Muscle layer of colon (tissue), 2 donors: ENCODE measurements around the gene ACBD3.
A peak's percentile ranks its signal among the peaks of the same experiment; 100 is the strongest.

Experiments used
- H3K27ac ChIP-seq: one replicate; pipeline ENCODE4 v1.7.0; 2013; ENCODE audit warnings: low read depth, mild to moderate bottlenecking, low read length, moderate library complexity
- H3K27me3 ChIP-seq, 2 donors: one replicate each; pipeline ENCODE4 v1.7.0; 2013; ENCODE audit warnings: low read length in 2 of 2, mild to moderate bottlenecking in 2 of 2; ENCODE audit not compliant: insufficient read depth in 2 of 2, control insufficient read depth in 1 of 2
- H3K36me3 ChIP-seq: one replicate; pipeline ENCODE4 v1.7.0; 2013; ENCODE audit warnings: mild to moderate bottlenecking, low read length; ENCODE audit not compliant: insufficient read depth
- H3K4me1 ChIP-seq: one replicate; pipeline ENCODE4 v1.7.0; 2013; ENCODE audit warnings: mild to moderate bottlenecking, low read length; ENCODE audit not compliant: insufficient read depth
- H3K4me3 ChIP-seq, 2 donors: one replicate each; pipeline ENCODE4 v1.7.0; 2013; ENCODE audit warnings: low read length in 2 of 2, low read depth in 1 of 2, mild to moderate bottlenecking in 1 of 2, moderate library complexity in 1 of 2
- H3K9ac ChIP-seq: one replicate; pipeline ENCODE4 v1.7.0; 2013; ENCODE audit warnings: low read length
- H3K9me3 ChIP-seq: one replicate; pipeline ENCODE4 v1.7.0; 2013; ENCODE audit warnings: mild to moderate bottlenecking, low read length
- donor health status: abdominal sarcoma.
- donor health status: Adenocarcinoma of cecum.

Gene ACBD3

GRCh38 chr1:226186124-226187018 lies at the start of gene ACBD3:
Gene ACBD3, minus strand, starts transcription at chr1:226186741. Its CDS starts 66 bp downstream, at chr1:226186675.
- H3K27ac ChIP-seq: peak within 1 kb of the TSS; percentile 96
- H3K9me3 ChIP-seq: no peaks in the 10 kb centered on the region
- H3K36me3 ChIP-seq: no peaks in the 10 kb centered on the region
- H3K4me3 ChIP-seq: peak within 1 kb of the TSS; percentile 87 to 89
- H3K27me3 ChIP-seq: no peaks in the 10 kb centered on the region
- peaks cover 30% of the 10 kb centered on the region for H3K4me1 ChIP-seq
- peak within 1 kb of the TSS; percentile 91 for H3K9ac ChIP-seq

GRCh38 chr1:226233806-226234205 lies 47.3 kb upstream of the ACBD3 start:
- Histone ChIP-seq H3K27me3 (no peaks in the 10 kb centered on the region), H3K36me3 (no peaks in the 10 kb centered on the region), H3K27ac (no peak overlapping the region)

DNA sequence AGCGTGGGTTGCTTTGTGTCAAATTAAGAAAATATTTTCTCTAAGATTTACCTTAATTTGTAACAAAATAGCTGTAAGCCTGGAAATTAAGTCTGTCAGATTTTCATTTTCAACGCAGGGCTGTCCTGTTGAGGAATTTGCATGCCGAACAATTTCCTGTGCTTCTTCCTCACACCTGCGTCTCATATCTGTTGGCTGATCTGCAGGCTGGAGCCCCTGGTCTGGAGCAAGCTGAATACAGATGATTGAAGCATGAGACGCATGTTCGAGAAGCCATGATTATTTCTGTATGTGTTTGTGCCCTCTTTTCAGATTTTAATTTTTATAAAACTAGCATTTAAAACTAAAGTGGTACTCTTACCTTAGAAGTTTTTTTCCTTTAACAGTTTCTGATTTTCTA lies 46.8 kb upstream of the ACBD3 start:
- H3K4me1 ChIP-seq: no peaks in the 10 kb centered on the region
- H3K9me3 ChIP-seq: no peaks in the 10 kb centered on the region
- no peaks in the 10 kb centered on the region for H3K36me3 ChIP-seq

More at GRCh38 chr1:226233806-226234205, 47.3 kb upstream of the ACBD3 start:
- Histone ChIP-seq H3K9ac (no peak overlapping the region), H3K4me3 (no peak overlapping the region), H3K9me3 (no peaks in the 10 kb centered on the region), H3K4me1 (no peaks in the 10 kb centered on the region)

DNA sequence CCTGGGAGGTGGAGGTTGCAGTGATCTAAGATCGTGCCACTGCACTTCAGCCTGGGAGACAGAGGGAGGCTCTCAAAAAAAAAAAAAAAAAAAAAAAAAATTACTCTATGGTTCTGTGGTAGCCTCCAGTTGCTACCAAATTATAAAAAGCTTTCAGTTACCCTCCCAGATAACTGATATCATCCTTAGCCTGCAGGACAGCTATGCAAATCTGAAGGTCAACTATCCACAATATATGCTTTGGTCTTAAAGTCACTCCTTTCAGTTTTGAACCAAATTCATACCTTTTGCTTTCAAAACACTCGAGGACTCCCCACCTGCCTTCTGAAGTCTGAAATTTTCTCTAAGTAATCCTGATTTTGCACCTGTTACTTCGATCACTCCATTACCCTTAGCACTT lies 40.1 kb upstream of the ACBD3 start:
- Histone ChIP-seq H3K27ac (no peak overlapping the region), H3K27me3 (peaks cover 15 to 18% of the 10 kb centered on the region in 2 donors), H3K9me3 (no peaks in the 10 kb centered on the region), H3K4me3 (no peak overlapping the region), H3K4me1 (no peaks in the 10 kb centered on the region), H3K36me3 (no peaks in the 10 kb centered on the region), H3K9ac (no peak overlapping the region)

More for the DNA sequence above, 46.8 kb upstream of the ACBD3 start:
- Histone ChIP-seq H3K27me3 (no peaks in the 10 kb centered on the region), H3K9ac (no peak overlapping the region), H3K4me3 (no peak overlapping the region), H3K27ac (no peak overlapping the region)

- H3K27me3 ChIP-seq: peaks cover 15 to 18% of the 10 kb centered on the region in 2 donors
- no peaks in the 10 kb centered on the region for H3K9me3 ChIP-seq
- H3K9ac ChIP-seq: no peak overlapping the region
- H3K4me3 ChIP-seq: peak overlapping the region in 1 of 2 donors; percentile 38
- no peaks in the 10 kb centered on the region for H3K36me3 ChIP-seq
- H3K4me1 ChIP-seq: no peaks in the 10 kb centered on the region
- no peak overlapping the region for H3K27ac ChIP-seq
Measured at GRCh38 chr1:226223786-226224244, 37.3 kb upstream of the ACBD3 start.

- no peak within 1 kb of the TSS for H3K27ac ChIP-seq
- H3K36me3 ChIP-seq: no peaks in the 10 kb centered on the region
- H3K27me3 ChIP-seq: peaks cover 15 to 18% of the 10 kb centered on the region in 2 donors
- H3K9ac ChIP-seq: no peak within 1 kb of the TSS
- no peaks in the 10 kb centered on the region for H3K9me3 ChIP-seq
- H3K4me3 ChIP-seq: peak within 1 kb of the TSS in 1 of 2 donors; percentile 38
- no peaks in the 10 kb centered on the region for H3K4me1 ChIP-seq
Measured at GRCh38 chr1:226223157-226223785, 36.7 kb upstream of the ACBD3 start, which contains the start of gene MIXL1. Gene MIXL1, plus strand, starts transcription at chr1:226223664. Its CDS starts 18 bp downstream, at chr1:226223682.

DNA sequence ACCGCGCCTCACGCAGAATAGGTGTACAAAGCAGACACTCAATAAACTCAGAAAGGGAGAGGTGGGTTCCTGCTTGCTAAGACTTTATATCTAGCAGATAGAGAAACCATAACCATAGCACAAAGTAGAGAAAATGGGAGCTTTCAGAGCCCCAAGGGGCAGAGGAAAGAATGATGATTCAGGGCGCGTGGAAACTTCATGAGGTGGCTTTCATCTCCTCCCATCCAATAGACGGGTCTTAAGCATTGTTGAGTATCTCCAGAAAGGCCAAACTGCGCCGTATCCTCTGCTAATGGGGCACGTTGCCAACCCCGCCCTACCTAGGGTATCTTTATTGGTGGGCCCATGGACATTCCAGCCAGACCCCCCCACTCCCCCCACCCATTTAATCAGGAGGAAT lies 36.1 kb upstream of the ACBD3 start:
- Histone ChIP-seq H3K9me3 (no peaks in the 10 kb centered on the region), H3K4me3 (no peak overlapping the region), H3K27ac (no peak overlapping the region), H3K9ac (no peak overlapping the region), H3K36me3 (no peaks in the 10 kb centered on the region), H3K27me3 (peaks cover 15 to 18% of the 10 kb centered on the region in 2 donors), H3K4me1 (no peaks in the 10 kb centered on the region)

DNA sequence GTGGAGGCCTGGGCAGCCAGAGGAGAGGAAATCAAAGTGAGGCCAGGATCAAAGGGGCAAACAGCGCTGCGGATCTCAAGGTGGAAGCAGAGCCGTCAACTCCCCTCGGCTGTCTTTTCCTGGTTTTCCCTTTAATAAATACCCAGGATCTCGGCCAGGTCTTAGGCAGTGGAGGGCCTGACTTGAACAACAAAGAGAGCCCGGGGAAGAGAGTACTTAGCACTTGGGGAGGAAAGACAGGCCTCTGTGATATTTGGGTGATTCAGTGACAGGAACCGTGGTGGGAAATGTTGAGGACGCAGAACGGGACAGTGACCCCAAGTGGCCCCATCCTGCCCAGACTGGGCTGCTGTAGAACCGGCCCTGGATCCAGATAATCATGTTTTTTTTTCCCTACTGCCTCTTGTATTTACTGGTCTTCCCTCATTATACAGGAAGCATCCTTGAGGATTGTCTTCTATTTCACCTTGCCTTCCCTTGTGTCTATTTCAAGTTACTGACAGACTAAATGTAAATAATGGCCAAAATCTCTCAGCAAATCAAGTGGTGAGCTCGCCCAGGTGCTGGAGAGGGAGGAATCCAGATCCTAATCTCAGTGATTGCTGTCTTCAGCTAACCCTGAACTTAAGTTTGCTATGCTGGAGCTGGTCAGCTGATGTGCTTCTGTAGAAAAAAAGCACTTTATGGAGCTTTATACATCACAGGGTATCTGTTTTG lies 34.1 kb upstream of the ACBD3 start:
- Histone ChIP-seq H3K9ac (no peak overlapping the region), H3K4me3 (no peak overlapping the region), H3K9me3 (no peaks in the 10 kb centered on the region), H3K4me1 (no peaks in the 10 kb centered on the region), H3K27ac (no peak overlapping the region), H3K27me3 (peaks cover 11 to 18% of the 10 kb centered on the region in 2 donors), H3K36me3 (no peaks in the 10 kb centered on the region)

- Histone ChIP-seq H3K9ac (no peak overlapping the region), H3K36me3 (no peaks in the 10 kb centered on the region), H3K4me1 (no peaks in the 10 kb centered on the region), H3K27me3 (no peaks in the 10 kb centered on the region), H3K9me3 (no peaks in the 10 kb centered on the region), H3K4me3 (no peak overlapping the region), H3K27ac (no peak overlapping the region)
Measured at GRCh38 chr1:226217273-226217672, 30.7 kb upstream of the ACBD3 start.

DNA sequence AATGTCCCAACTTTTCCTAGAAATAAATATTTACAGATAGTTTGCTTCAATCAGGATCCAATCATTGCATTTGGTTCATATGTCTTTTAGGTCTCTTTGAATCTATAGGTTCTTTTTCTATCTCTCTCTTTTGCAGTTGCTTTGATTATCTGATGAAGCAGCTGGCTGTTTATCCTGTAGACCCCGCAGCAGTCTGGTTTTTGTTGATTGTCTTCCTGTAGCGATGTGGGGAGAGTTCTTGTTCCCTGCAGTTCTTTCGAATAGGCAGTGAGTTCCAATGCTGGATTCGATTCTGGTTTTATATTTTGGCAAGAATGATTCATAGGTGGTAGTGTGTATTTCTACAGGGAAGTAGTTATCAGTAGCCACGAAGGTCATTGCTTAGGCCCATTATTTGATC lies 29.5 kb upstream of the ACBD3 start:
- H3K4me1 ChIP-seq: no peaks in the 10 kb centered on the region
- H3K9ac ChIP-seq: no peak overlapping the region
- H3K36me3 ChIP-seq: no peaks in the 10 kb centered on the region
- no peaks in the 10 kb centered on the region for H3K27me3 ChIP-seq
- no peak overlapping the region for H3K4me3 ChIP-seq
- H3K27ac ChIP-seq: no peak overlapping the region
- H3K9me3 ChIP-seq: no peaks in the 10 kb centered on the region

DNA sequence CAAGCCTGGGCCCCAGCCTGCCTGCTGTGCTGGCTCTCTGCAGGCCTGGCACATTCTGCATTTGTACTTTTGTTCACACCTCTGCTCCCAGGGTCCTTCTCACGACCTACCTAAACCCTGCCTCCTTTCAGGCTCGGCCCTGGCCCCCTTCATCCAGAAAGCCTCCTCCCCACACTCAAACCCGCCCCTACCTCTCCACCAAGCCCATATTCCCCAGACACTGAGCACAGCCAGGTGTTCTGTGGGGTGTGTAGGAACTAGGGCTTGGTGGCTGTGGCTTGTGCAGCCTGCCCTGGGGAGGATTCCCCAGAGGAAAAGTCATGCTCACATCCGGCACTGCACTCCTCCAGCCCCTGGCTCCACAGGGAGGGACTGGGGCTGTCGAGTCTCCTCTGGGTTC lies 28.7 kb upstream of the ACBD3 start:
- Histone ChIP-seq H3K9me3 (no peaks in the 10 kb centered on the region), H3K4me1 (no peaks in the 10 kb centered on the region), H3K4me3 (no peak overlapping the region), H3K9ac (no peak overlapping the region), H3K36me3 (no peaks in the 10 kb centered on the region), H3K27ac (no peak overlapping the region), H3K27me3 (no peaks in the 10 kb centered on the region)
